ENCODE results near the gene ARHGAP6. TPM values are rescaled to one million over a fixed set of nuclear protein-coding genes. Genes with fewer than 3 reads are reported as not detected.

ARHGAP6 gene
- total and polyA plus RNA-seq, 2 donors (not counting 3 experiments of a cell fraction or from before 2014, with no cell fraction given), result 0.69 to 0.83 TPM

- Histone ChIP-seq H3K27me3 (ENCODE audit: control insufficient read depth in 2 of 2, insufficient read depth in 2 of 2, low read length in 2 of 2) (no peaks in the 10 kb centered on the region), H3K9me3 (replicated peaks; ENCODE audit: control insufficient read depth, insufficient read depth, low read length) (no peaks in the 10 kb centered on the region), H3K27ac (ENCODE audit: insufficient read depth, low read depth, low read length) (no peak overlapping the region), H3K36me3 (ENCODE audit: control insufficient read depth in 2 of 2, extremely low read depth in 1 of 2, insufficient read depth in 2 of 2, low read length in 2 of 2) (no peaks in the 10 kb centered on the region), H3K4me3 (replicated peaks in 1 of 3; ENCODE audit: insufficient read depth in 1 of 3, low read depth in 1 of 3, low read length in 3 of 3) (no peak overlapping the region), H3K79me2 (ENCODE audit: control insufficient read depth, insufficient read depth, low read length) (no peaks in the 10 kb centered on the region), H4K20me1 (replicated peaks; ENCODE audit: control insufficient read depth, extremely low read depth, insufficient read depth, low read length) (no peaks in the 10 kb centered on the region), H3K4me2 (ENCODE audit: insufficient read depth, low read length) (no peak overlapping the region), H3K9me1 (replicated peaks; ENCODE audit: control insufficient read depth, extremely low read depth, insufficient read depth, low read length) (no peaks in the 10 kb centered on the region), H3K9ac (replicated peaks; ENCODE audit: extremely low read depth, insufficient read depth, low read length) (no peak overlapping the region), H3K4me1 (ENCODE audit: control insufficient read depth, extremely low read depth, insufficient read depth, low read length) (no peaks in the 10 kb centered on the region), H2AFZ (ENCODE audit: low read depth, low read length) (no peak overlapping the region)
- intact Hi-C loops (cut with micrococcal nuclease), result no loop called here
- dilution Hi-C loops (cut with MboI; ENCODE audit: extremely low pct_ligation_motif_present, low sequenced_read_pairs), result no loop called here
- ChIA-PET POLR2A (no interaction called here), CTCF (no interaction called here)
- no TSS peak for BruUV-seq (replicated peaks)
- FAIRE-seq (no peak), DNase-seq (ENCODE audit: low read depth, low spot score) (no peak)
- TF ChIP-seq CTCF (IDR thresholded peaks at IDR 0.05; ENCODE audit: extremely low read depth in 1 of 2, insufficient read depth in 1 of 2, low read depth in 1 of 2, low read length in 2 of 2) (no peak), MAX (IDR thresholded peaks at IDR 0.05; ENCODE audit: insufficient read depth, insufficient read length) (no peak), MYC (IDR thresholded peaks at IDR 0.05; ENCODE audit: low read depth, low read length) (no peak), JUN (IDR thresholded peaks at IDR 0.05; ENCODE audit: borderline replicate concordance, insufficient read depth, insufficient read length, low read depth) (no peak)
Measured at GRCh38 chrX:11702965-11703631, 37.4 kb upstream of the ARHGAP6 start.

GRCh38 chrX:11702420-11702819 lies 36.7 kb upstream of the ARHGAP6 start:
- Histone ChIP-seq H4K20me1 (replicated peaks; ENCODE audit: control insufficient read depth, extremely low read depth, insufficient read depth, low read length) (no peaks in the 10 kb centered on the region), H3K4me1 (ENCODE audit: control insufficient read depth, extremely low read depth, insufficient read depth, low read length) (no peaks in the 10 kb centered on the region), H3K9me1 (replicated peaks; ENCODE audit: control insufficient read depth, extremely low read depth, insufficient read depth, low read length) (no peaks in the 10 kb centered on the region), H3K9me3 (replicated peaks; ENCODE audit: control insufficient read depth, insufficient read depth, low read length) (no peaks in the 10 kb centered on the region), H3K27ac (ENCODE audit: insufficient read depth, low read depth, low read length) (no peak overlapping the region), H3K36me3 (ENCODE audit: control insufficient read depth in 2 of 2, extremely low read depth in 1 of 2, insufficient read depth in 2 of 2, low read length in 2 of 2) (no peaks in the 10 kb centered on the region), H3K27me3 (ENCODE audit: control insufficient read depth in 2 of 2, insufficient read depth in 2 of 2, low read length in 2 of 2) (no peaks in the 10 kb centered on the region), H3K4me3 (replicated peaks in 1 of 3; ENCODE audit: insufficient read depth in 1 of 3, low read depth in 1 of 3, low read length in 3 of 3) (no peak overlapping the region), H3K4me2 (ENCODE audit: insufficient read depth, low read length) (no peak overlapping the region), H2AFZ (ENCODE audit: low read depth, low read length) (no peak overlapping the region), H3K9ac (replicated peaks; ENCODE audit: extremely low read depth, insufficient read depth, low read length) (no peak overlapping the region), H3K79me2 (ENCODE audit: control insufficient read depth, insufficient read depth, low read length) (no peaks in the 10 kb centered on the region)
- no TSS peak for BruUV-seq (replicated peaks)
- no peak for DNase-seq (ENCODE audit: low read depth, low spot score)
- TF ChIP-seq POLR2AphosphoS5 (IDR thresholded peaks at IDR 0.05; ENCODE audit: insufficient read depth, low read depth, low read length), result no peak
- TF ChIP-seq JUN (IDR thresholded peaks at IDR 0.05; ENCODE audit: borderline replicate concordance, insufficient read depth, insufficient read length, low read depth), result no peak
- TF ChIP-seq GATA2 (IDR thresholded peaks at IDR 0.05; ENCODE audit: insufficient read depth, insufficient read length, low read depth, low read length), result no peak
- TF ChIP-seq EZH2 (IDR thresholded peaks at IDR 0.05; ENCODE audit: borderline replicate concordance, low read depth, low read length, severe bottlenecking), result no peak
- no peak for TF ChIP-seq POLR2A (IDR thresholded peaks at IDR 0.05; ENCODE audit: low read depth, low read length)
- TF ChIP-seq MAX (IDR thresholded peaks at IDR 0.05; ENCODE audit: insufficient read depth, insufficient read length), result no peak
- dilution Hi-C loops (cut with MboI; ENCODE audit: extremely low pct_ligation_motif_present, low sequenced_read_pairs), result no loop called here
- ChIA-PET CTCF (no interaction called here), POLR2A (no interaction called here)
- no peak for FAIRE-seq
- intact Hi-C loops (cut with micrococcal nuclease), result no loop called here
